ENCODE measurements around the gene IFNLR1. TPM values are rescaled to one million over a fixed set of nuclear protein-coding genes. Genes with fewer than 3 reads are reported as not detected.

The IFNLR1 gene
- total RNA-seq, 2 experiments from 2014 or later: 3.2 to 3.4 TPM

GRCh38 chr1:24186031-24186710 is 918 bp downstream of the IFNLR1 start:
- Mint-ChIP-seq H3K4me1 (peaks cover 45% of the 10 kb centered on the region), H3K4me3 (peak overlapping the region; percentile 73), H3K27me3 (no peaks in the 10 kb centered on the region), H3K9me3 (peaks cover 4% of the 10 kb centered on the region), H3K36me3 (ENCODE audit: low read depth) (peaks cover 3% of the 10 kb centered on the region), H3K27ac (peak overlapping the region; percentile 80)
- DNase-seq: no peak
- POLR2A ChIA-PET: no interaction called here
- CTCF ChIA-PET: interaction anchor here (0.5 to 4.2 kb wide), 4 partner anchors 13 to 350 kb away, joined by 3 to 19 read pairs (median 6); no protein-coding TSS in a partner anchor

GRCh38 chr1:24185076-24185475 is 2.0 kb downstream of the IFNLR1 start:
- ChIA-PET CTCF (interaction anchor here (0.8 to 4.2 kb wide), 3 partner anchors 14 to 206 kb away, joined by 3 to 19 read pairs (median 9); no protein-coding TSS in a partner anchor), POLR2A (no interaction called here)
- peaks cover 4% of the 10 kb centered on the region for H3K36me3 Mint-ChIP-seq (ENCODE audit: low read depth)
- H3K4me1 Mint-ChIP-seq: peaks cover 34% of the 10 kb centered on the region
- H3K4me3 Mint-ChIP-seq: no peak overlapping the region
- no peak overlapping the region for H3K27ac Mint-ChIP-seq
- DNase-seq: no peak
- no peaks in the 10 kb centered on the region for H3K9me3 Mint-ChIP-seq
- H3K27me3 Mint-ChIP-seq: no peaks in the 10 kb centered on the region

GRCh38 chr1:24182061-24182460 is 5.0 kb downstream of the IFNLR1 start:
- CTCF ChIA-PET: interaction anchor here (0.6 to 1.5 kb wide), 5 partner anchors 15 to 210 kb away, joined by 3 read pairs; no protein-coding TSS in a partner anchor
- Mint-ChIP-seq H3K9me3 (no peaks in the 10 kb centered on the region), H3K4me1 (peaks cover 10% of the 10 kb centered on the region), H3K27me3 (no peaks in the 10 kb centered on the region), H3K27ac (no peak overlapping the region), H3K4me3 (no peak overlapping the region), H3K36me3 (ENCODE audit: low read depth) (peaks cover 4% of the 10 kb centered on the region)
- POLR2A ChIA-PET: no interaction called here
- DNase-seq: no peak

GRCh38 chr1:24181619-24182018 is 5.5 kb downstream of the IFNLR1 start:
- Mint-ChIP-seq H3K4me3 (no peak overlapping the region), H3K9me3 (no peaks in the 10 kb centered on the region), H3K27ac (no peak overlapping the region), H3K36me3 (ENCODE audit: low read depth) (peaks cover 4% of the 10 kb centered on the region), H3K4me1 (peaks cover 9% of the 10 kb centered on the region), H3K27me3 (no peaks in the 10 kb centered on the region)
- ChIA-PET POLR2A (no interaction called here), CTCF (interaction anchor here (0.9 to 2.3 kb wide), 5 partner anchors 16 to 210 kb away, joined by 3 to 5 read pairs (median 3); no protein-coding TSS in a partner anchor)
- DNase-seq: no peak

- Mint-ChIP-seq H3K9me3 (no peaks in the 10 kb centered on the region), H3K4me1 (peaks cover 5% of the 10 kb centered on the region), H3K36me3 (ENCODE audit: low read depth) (peaks cover 2% of the 10 kb centered on the region), H3K4me3 (no peak overlapping the region), H3K27ac (no peak overlapping the region), H3K27me3 (no peaks in the 10 kb centered on the region)
- DNase-seq: no peak
- POLR2A ChIA-PET: no interaction called here
- CTCF ChIA-PET: interaction anchor here (0.6 to 2.3 kb wide), 4 partner anchors 18 to 397 kb away, joined by 3 to 5 read pairs (median 3); no protein-coding TSS in a partner anchor
These were observed 6.4 kb downstream of the IFNLR1 start for GRCh38 chr1:24180676-24181075.

- Mint-ChIP-seq H3K4me3 (no peak overlapping the region), H3K4me1 (peaks cover 4% of the 10 kb centered on the region), H3K27ac (no peak overlapping the region), H3K27me3 (no peaks in the 10 kb centered on the region), H3K36me3 (ENCODE audit: low read depth) (peaks cover 2% of the 10 kb centered on the region), H3K9me3 (no peaks in the 10 kb centered on the region)
- POLR2A ChIA-PET: no interaction called here
- CTCF ChIA-PET: interaction anchor here (0.6 to 2.3 kb wide), 4 partner anchors 11 to 1571 kb away, joined by 3 to 6 read pairs (median 4); no protein-coding TSS in a partner anchor
- DNase-seq: no peak
These were observed 7.7 kb downstream of the IFNLR1 start for GRCh38 chr1:24179251-24179840.

- Mint-ChIP-seq H3K27me3 (no peaks in the 10 kb centered on the region), H3K4me3 (no peak overlapping the region), H3K9me3 (no peaks in the 10 kb centered on the region), H3K4me1 (no peaks in the 10 kb centered on the region), H3K27ac (no peak overlapping the region), H3K36me3 (ENCODE audit: low read depth) (peaks cover 2% of the 10 kb centered on the region)
- no peak for DNase-seq
- CTCF ChIA-PET: interaction anchor here (0.6 to 1.9 kb wide), 2 partner anchors 10 to 73 kb away, joined by 3 to 6 read pairs; no protein-coding TSS in a partner anchor
- POLR2A ChIA-PET: no interaction called here
These were observed 8.7 kb downstream of the IFNLR1 start for GRCh38 chr1:24178407-24178806.

GRCh38 chr1:24177161-24177560 is 9.9 kb downstream of the IFNLR1 start:
- CTCF ChIA-PET: no interaction called here

GRCh38 chr1:24175033-24175755 is 11.9 kb downstream of the IFNLR1 start:
- no peak overlapping the region for H3K27ac Mint-ChIP-seq

More at GRCh38 chr1:24177161-24177560, 9.9 kb downstream of the IFNLR1 start:
- Mint-ChIP-seq H3K36me3 (ENCODE audit: low read depth) (peaks cover 2% of the 10 kb centered on the region), H3K27ac (no peak overlapping the region), H3K4me3 (no peak overlapping the region), H3K9me3 (no peaks in the 10 kb centered on the region), H3K27me3 (no peaks in the 10 kb centered on the region), H3K4me1 (no peaks in the 10 kb centered on the region)
- DNase-seq: no peak
- POLR2A ChIA-PET: no interaction called here

GRCh38 chr1:24173638-24174575 is 13.2 kb downstream of the IFNLR1 start:
- CTCF ChIA-PET: no interaction called here
- no peak overlapping the region for H3K4me3 Mint-ChIP-seq
- no peaks in the 10 kb centered on the region for H3K27me3 Mint-ChIP-seq
- H3K4me1 Mint-ChIP-seq: no peaks in the 10 kb centered on the region
- no peaks in the 10 kb centered on the region for H3K9me3 Mint-ChIP-seq
- DNase-seq: no peak
- no peaks in the 10 kb centered on the region for H3K36me3 Mint-ChIP-seq (ENCODE audit: low read depth)
- H3K27ac Mint-ChIP-seq: no peak overlapping the region
- POLR2A ChIA-PET: no interaction called here

More at GRCh38 chr1:24175033-24175755, 11.9 kb downstream of the IFNLR1 start:
- no peak for DNase-seq
- POLR2A ChIA-PET: no interaction called here
- CTCF ChIA-PET: no interaction called here
- no peak overlapping the region for H3K4me3 Mint-ChIP-seq
- no peaks in the 10 kb centered on the region for H3K27me3 Mint-ChIP-seq
- no peaks in the 10 kb centered on the region for H3K9me3 Mint-ChIP-seq
- H3K36me3 Mint-ChIP-seq (ENCODE audit: low read depth): no peaks in the 10 kb centered on the region
- H3K4me1 Mint-ChIP-seq: no peaks in the 10 kb centered on the region

- no peaks in the 10 kb centered on the region for H3K27me3 Mint-ChIP-seq
- H3K4me1 Mint-ChIP-seq: no peaks in the 10 kb centered on the region
- ChIA-PET CTCF (no interaction called here), POLR2A (no interaction called here)
- H3K36me3 Mint-ChIP-seq (ENCODE audit: low read depth): peaks cover 2% of the 10 kb centered on the region
- DNase-seq: no peak
- H3K4me3 Mint-ChIP-seq: no peak overlapping the region
- H3K27ac Mint-ChIP-seq: no peak overlapping the region
- H3K9me3 Mint-ChIP-seq: no peaks in the 10 kb centered on the region
These were observed 14.5 kb downstream of the IFNLR1 start for GRCh38 chr1:24172598-24172997.

- no peak overlapping the region for H3K27ac Mint-ChIP-seq
- no peaks in the 10 kb centered on the region for H3K27me3 Mint-ChIP-seq
- H3K36me3 Mint-ChIP-seq (ENCODE audit: low read depth): peaks cover 5% of the 10 kb centered on the region
- H3K4me1 Mint-ChIP-seq: no peaks in the 10 kb centered on the region
- ChIA-PET POLR2A (no interaction called here), CTCF (interaction anchor here (0.7 to 1.5 kb wide), 3 partner anchors 9 to 14 kb away, joined by 3 to 6 read pairs (median 3); no protein-coding TSS in a partner anchor)
- no peak for DNase-seq
- no peak overlapping the region for H3K4me3 Mint-ChIP-seq
- no peaks in the 10 kb centered on the region for H3K9me3 Mint-ChIP-seq
These were observed 17.8 kb downstream of the IFNLR1 start for GRCh38 chr1:24169286-24169685.

All from activated CD4-positive, alpha-beta T cell treated with anti-CD3 and anti-CD28 coated beads, Interleukin-2, amount 10 ng/mL, durations not matched to agents 7 days and 5 days (primary cell).